GM12801 (cell line): Measurements from ENCODE around the gene CDKN2AIP.

Experiments
- TF ChIP-seq, protein P1 (sequence below): IDR thresholded peaks from one replicate; pipeline ENCODE4 v1.5.1; 2011; ENCODE audit warnings: control low read depth; ENCODE audit not compliant: insufficient read length; ENCODE audit errors: extremely low read depth

The CDKN2AIP gene

DNA sequence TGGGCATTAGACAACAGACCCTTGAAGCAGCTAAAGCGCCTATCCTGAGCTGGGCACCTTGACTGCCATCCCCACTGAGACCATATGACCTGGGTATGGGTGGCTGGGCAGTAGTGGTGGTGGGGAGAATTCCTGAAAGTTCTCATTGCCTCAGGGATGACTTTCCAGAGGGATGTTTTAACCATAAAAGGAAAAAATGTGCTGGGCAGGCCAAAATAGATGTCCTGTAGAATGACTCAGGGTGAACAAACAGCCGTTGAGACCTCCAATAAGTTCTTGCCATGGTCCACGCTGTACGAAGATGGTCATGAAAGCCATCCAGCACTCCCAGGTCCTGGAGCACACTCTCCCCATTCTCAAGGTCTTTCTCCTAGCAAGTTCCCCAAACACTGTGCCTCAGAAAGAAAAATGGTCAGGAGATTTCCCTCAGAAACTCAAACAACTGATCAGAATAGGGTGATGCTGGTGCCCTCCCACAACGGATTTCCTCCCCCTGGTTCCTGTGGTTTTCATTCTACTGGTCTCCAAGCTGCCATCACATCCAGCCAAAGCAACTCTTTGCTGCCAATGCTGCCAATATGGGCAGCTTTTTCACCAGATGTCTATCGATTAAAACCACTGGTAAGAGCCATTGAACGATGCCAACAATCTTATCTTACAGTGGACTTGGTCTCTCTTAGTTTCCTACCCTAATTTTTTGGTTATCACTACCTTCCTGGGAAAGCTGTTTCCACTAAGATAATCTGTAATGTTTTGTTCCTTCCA lies 11.2 kb downstream of the CDKN2AIP start:
- TF ChIP-seq, protein P1, sequence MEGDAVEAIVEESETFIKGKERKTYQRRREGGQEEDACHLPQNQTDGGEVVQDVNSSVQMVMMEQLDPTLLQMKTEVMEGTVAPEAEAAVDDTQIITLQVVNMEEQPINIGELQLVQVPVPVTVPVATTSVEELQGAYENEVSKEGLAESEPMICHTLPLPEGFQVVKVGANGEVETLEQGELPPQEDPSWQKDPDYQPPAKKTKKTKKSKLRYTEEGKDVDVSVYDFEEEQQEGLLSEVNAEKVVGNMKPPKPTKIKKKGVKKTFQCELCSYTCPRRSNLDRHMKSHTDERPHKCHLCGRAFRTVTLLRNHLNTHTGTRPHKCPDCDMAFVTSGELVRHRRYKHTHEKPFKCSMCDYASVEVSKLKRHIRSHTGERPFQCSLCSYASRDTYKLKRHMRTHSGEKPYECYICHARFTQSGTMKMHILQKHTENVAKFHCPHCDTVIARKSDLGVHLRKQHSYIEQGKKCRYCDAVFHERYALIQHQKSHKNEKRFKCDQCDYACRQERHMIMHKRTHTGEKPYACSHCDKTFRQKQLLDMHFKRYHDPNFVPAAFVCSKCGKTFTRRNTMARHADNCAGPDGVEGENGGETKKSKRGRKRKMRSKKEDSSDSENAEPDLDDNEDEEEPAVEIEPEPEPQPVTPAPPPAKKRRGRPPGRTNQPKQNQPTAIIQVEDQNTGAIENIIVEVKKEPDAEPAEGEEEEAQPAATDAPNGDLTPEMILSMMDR: no peak

DNA sequence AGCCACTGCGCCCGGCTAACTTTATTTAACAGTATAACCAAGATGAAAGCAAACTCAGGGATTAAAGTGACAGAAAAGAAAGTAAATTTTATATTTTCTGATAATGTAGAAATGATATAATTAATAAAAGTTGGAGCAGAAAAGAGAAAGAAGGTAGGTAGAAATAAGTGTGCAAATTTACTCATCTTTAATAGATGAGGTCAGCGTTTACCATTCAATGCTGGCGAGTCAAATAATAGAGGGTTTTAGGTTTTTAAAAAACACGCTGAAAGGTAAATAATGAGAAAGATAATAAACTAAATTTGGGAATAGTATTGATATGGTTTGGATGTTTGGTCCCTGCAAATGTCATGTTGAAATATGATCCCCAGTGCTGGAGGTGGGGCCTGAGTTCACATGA lies 13.6 kb downstream of the CDKN2AIP start:
- TF ChIP-seq, protein P1: no peak

DNA sequence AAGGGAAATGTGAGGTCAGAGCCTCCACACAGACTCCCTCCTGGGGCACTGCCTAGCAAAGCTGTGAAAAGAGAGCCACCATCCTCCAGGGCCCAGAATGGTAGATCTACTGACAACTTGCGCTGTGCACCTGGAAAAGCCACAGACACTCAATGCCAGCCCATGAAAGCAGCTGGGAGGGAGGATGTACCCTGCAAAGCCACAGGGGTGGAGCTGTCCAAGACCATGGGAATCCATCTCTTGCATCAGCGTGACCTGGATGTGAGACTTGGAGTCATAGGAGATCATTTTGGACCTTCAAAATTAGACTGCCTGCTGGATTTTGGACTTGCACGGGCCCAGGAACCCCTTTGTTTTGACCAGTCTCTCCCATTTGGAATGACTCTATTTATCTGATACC lies 22.8 kb downstream of the CDKN2AIP start:
- TF ChIP-seq, protein P1: no peak

DNA sequence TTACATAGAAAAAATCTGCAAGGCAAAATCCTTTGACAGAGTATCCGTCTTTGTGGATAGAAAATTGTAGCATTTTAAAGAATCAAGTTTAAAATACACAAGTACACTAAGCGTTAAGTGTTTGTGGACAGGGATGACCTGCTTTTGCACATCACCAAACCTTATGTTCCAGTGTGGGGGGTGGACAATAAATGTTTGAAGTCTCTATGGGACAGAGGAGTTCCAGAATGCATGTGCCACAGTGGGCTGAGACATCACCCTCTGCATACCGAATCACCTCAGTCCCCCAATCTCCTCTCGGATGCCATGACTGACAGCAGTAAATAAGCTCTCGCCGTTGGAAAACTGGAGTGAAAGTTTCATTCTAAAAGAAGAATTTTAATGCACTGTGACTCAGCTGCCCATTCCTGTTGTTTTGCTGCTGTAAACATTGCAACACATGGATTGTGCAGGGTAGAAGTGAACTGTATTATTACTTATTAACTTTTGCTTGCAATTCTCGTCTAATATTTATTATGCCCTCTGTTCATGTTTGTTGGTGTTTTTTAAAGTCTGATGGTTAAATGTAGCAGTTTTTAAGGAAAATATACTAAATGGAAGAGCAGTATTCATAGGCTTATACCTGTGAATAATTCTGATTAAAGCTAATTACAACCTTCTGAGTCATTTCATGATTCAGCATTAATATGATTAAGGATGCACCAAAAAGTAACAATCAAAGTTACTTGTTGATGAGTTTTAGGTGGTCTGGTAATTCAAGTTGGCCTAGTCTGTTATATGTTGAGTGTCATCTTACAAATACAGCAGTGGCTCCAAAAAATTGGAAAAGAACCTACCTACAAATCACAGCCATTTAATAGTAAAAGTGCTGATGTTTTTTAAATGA lies 24.0 kb downstream of the CDKN2AIP start:
- TF ChIP-seq, protein P1: no peak

DNA sequence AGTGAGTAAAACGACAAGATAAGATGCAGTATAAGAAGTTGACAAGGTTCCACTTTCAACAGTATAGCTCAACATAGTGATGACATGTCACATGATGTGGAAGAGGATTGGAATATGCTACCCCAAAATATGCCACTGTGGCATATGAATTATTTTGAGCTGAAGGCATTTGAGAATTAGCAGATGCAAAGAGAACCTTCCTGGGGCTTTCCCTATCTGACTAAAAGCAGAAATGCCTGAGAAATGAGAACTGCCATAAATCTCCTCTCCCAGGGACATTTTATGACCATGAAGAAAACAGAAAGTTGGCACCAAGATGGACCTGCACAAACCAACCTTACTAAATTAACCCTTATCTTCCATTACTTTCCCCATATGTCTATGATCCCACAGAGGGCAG lies 24.8 kb downstream of the CDKN2AIP start:
- TF ChIP-seq, protein P1: no peak

DNA sequence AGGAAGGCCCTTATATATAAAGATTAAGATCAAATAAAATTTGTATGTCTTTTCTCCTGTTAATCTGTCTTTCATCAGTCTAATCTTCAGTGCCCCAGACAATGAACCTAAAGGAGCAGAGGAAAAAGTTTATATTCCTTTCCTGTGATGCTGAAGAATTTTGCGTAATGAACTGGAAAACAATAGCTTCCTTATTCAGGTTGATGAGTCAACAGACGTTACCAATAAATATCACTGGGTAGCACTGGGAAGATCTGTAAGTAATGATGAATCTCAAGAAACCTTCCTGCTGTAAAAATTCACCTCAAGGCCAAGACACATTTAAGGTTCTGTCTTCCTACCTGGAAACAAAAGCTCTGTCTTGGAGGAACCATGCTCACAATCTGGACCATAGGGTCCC lies 25.5 kb downstream of the CDKN2AIP start:
- TF ChIP-seq, protein P1: no peak

DNA sequence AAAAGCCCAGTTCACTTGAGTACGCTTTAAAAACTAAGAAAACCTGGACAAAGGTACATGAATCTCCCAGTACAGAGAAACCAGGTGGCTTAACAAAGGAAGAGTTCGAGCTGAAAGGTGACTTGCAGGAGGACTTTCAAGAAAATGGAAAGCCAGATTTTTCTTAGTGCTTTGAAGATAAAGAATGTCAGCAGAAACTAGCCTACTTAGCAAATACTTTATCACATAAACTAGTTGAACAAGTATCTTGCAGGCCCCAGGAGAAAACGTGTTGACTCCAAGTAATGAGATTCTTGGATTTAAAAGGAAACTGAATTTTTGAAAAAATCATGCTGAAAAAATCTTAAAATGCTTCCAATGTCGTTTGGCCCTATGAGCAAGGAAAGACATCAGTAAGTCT lies 26.4 kb downstream of the CDKN2AIP start:
- TF ChIP-seq, protein P1: no peak
